ENCODE measurements around the gene HAUS3. TPM values are rescaled to one million over a fixed set of nuclear protein-coding genes. Genes with fewer than 3 reads are reported as not detected.
A peak's percentile ranks its signal among the peaks of the same experiment; 100 is the strongest.

Gene HAUS3
- total RNA-seq, 1 experiment from 2014 or later: 11.9 TPM

DNA sequence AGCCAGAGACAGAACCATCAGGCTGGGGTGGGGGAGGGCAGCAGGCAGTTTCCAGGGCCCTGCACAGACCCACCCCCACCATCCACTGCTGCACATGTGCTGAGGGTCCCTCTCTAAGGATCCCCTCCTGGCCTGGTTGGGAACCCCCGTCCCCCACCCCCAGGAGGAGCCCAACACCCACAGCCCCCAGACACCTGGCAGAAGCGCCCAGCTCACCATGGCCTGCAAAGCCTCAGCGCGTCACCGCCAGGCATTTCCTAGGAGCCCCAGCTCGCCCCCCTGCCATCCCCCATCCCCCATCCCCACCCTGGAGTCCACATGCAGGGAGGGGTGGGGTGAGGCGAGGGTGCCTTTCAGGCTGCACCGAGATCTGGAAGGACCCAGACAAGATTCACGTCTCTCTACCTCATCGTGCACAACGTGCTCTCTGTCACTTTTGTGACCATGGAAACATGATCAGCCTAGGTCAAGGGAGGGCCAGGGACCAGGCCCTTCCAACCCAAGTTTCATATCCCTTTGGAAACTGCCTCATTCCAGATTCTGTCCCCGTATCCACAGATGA is 10.7 kb upstream of the HAUS3 start (continued):
- no peak for TF ChIP-seq RORB (CRISPR knock-in tag; IDR thresholded peaks at IDR 0.05)
- TF ChIP-seq GABPB1 (CRISPR knock-in tag; IDR thresholded peaks at IDR 0.05): no peak
- no peak for TF ChIP-seq ZNF671 (CRISPR knock-in tag; IDR thresholded peaks at IDR 0.05)
- TF ChIP-seq NR3C1 (CRISPR knock-in tag; conservative IDR thresholded peaks at IDR 0.05; ENCODE audit: low read depth): no peak
- TF ChIP-seq, protein P1, sequence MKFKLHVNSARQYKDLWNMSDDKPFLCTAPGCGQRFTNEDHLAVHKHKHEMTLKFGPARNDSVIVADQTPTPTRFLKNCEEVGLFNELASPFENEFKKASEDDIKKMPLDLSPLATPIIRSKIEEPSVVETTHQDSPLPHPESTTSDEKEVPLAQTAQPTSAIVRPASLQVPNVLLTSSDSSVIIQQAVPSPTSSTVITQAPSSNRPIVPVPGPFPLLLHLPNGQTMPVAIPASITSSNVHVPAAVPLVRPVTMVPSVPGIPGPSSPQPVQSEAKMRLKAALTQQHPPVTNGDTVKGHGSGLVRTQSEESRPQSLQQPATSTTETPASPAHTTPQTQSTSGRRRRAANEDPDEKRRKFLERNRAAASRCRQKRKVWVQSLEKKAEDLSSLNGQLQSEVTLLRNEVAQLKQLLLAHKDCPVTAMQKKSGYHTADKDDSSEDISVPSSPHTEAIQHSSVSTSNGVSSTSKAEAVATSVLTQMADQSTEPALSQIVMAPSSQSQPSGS (CRISPR knock-in tag; IDR thresholded peaks at IDR 0.05; ENCODE audit: borderline replicate concordance, low read depth): no peak
- TF ChIP-seq NFYB (CRISPR knock-in tag; conservative IDR thresholded peaks at IDR 0.05; ENCODE audit: low read depth): no peak

DNA sequence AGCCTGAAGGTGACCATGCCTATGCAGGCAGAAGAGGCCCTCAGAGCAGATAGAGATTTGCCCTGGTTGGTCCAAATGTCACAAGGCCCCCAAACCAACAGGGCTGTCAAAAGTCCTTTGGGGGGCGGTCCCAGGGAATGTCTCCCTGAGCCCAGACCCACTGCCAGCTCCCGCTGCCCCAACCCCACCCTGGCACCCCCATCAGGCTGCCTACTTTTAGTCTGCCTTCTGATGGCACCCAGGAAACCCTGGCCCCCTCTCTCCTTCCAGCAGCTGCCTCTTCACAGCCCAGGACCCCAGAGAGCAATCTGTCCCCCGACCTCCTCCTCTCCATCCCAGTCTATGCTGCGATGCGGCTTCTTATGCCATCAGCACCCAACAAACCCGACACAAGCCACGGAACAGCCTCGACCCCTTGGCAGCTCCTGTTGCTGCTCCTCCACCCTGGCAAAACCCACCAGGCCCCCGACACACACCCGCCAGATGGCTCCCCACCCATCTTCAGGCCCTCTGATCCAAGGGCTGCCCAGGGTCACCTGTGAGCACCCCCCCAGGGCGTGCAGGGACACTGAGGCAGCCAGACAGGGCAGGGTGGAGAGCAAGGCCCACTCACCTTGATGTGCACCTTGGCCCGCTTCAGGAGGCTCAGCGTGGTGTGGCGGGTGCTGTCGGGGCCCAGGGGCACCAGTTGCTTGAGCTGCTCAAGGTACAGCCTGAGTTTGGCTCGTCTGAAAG is 10.0 kb upstream of the HAUS3 start:
- Mint-ChIP-seq H3K36me3 (no peaks in the 10 kb centered on the region), H3K9me3 (no peaks in the 10 kb centered on the region), H3K4me1 (peaks cover 13% of the 10 kb centered on the region; the same call in 1 of the 2 replicates), H3K4me3 (no peak overlapping the region), H3K27ac (no peak overlapping the region), H3K27me3 (ENCODE audit: low read depth) (no peaks in the 10 kb centered on the region)
- DNase-seq (ENCODE audit: low spot score) (peak; percentile 7), ATAC-seq (no peak)
- POLR2A ChIA-PET: no interaction called here
- TF ChIP-seq PRRX2 (CRISPR knock-in tag; IDR thresholded peaks at IDR 0.05): no peak
- no peak for TF ChIP-seq SMAD4 (CRISPR knock-in tag; IDR thresholded peaks at IDR 0.05)
- no peak for TF ChIP-seq CBFB (CRISPR knock-in tag; IDR thresholded peaks at IDR 0.05; ENCODE audit: low read depth)
- TF ChIP-seq ATF1 (CRISPR knock-in tag; IDR thresholded peaks at IDR 0.05): no peak
- TF ChIP-seq, protein P2, sequence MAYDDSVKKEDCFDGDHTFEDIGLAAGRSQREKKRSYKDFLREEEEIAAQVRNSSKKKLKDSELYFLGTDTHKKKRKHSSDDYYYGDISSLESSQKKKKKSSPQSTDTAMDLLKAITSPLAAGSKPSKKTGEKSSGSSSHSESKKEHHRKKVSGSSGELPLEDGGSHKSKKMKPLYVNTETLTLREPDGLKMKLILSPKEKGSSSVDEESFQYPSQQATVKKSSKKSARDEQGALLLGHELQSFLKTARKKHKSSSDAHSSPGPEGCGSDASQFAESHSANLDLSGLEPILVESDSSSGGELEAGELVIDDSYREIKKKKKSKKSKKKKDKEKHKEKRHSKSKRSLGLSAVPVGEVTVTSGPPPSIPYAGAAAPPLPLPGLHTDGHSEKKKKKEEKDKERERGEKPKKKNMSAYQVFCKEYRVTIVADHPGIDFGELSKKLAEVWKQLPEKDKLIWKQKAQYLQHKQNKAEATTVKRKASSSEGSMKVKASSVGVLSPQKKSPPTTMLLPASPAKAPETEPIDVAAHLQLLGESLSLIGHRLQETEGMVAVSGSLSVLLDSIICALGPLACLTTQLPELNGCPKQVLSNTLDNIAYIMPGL (CRISPR knock-in tag; IDR thresholded peaks at IDR 0.05): no peak
- no peak for TF ChIP-seq ZNF671 (CRISPR knock-in tag; IDR thresholded peaks at IDR 0.05)
- TF ChIP-seq, protein P3, sequence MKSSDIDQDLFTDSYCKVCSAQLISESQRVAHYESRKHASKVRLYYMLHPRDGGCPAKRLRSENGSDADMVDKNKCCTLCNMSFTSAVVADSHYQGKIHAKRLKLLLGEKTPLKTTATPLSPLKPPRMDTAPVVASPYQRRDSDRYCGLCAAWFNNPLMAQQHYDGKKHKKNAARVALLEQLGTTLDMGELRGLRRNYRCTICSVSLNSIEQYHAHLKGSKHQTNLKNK (CRISPR knock-in tag; IDR thresholded peaks at IDR 0.05): no peak
- TF ChIP-seq CREB1 (CRISPR knock-in tag; IDR thresholded peaks at IDR 0.05): no peak
- no peak for TF ChIP-seq TEAD1 (CRISPR knock-in tag; IDR thresholded peaks at IDR 0.05)
- no peak for TF ChIP-seq ZNF532 (CRISPR knock-in tag; IDR thresholded peaks at IDR 0.05; ENCODE audit: borderline replicate concordance)
- no peak for TF ChIP-seq SMAD3 (CRISPR knock-in tag; IDR thresholded peaks at IDR 0.05; ENCODE audit: borderline replicate concordance)
- no peak for TF ChIP-seq FOXP1 (CRISPR knock-in tag; IDR thresholded peaks at IDR 0.05; ENCODE audit: borderline replicate concordance)
- no peak for TF ChIP-seq ERG (CRISPR knock-in tag; IDR thresholded peaks at IDR 0.05)
- TF ChIP-seq USF2 (CRISPR knock-in tag; IDR thresholded peaks at IDR 0.05): no peak
- no peak for TF ChIP-seq ZNF317 (CRISPR knock-in tag; IDR thresholded peaks at IDR 0.05; ENCODE audit: borderline replicate concordance, low read depth)
- TF ChIP-seq ZNF263 (CRISPR knock-in tag; IDR thresholded peaks at IDR 0.05; ENCODE audit: low read depth): no peak
- no peak for TF ChIP-seq TCF7 (CRISPR knock-in tag; IDR thresholded peaks at IDR 0.05; ENCODE audit: low read depth)
- CTCF ChIA-PET: no interaction called here

Data from WTC11 (cell line).